CD1c-positive myeloid dendritic cell (primary cell): ENCODE measurements around the gene ANKRD35.
"Not testable (repeated sequence)": the region's sequence is repeated elsewhere in the genome, so short reads cannot be mapped to it uniquely, and the experiment has no call there.

Experiments used
- DNase-seq: peaks from one replicate; pipeline ENCODE4 v3.0.0-alpha.2; 2016; ENCODE audit errors: extremely low spot score

ANKRD35 gene

DNA sequence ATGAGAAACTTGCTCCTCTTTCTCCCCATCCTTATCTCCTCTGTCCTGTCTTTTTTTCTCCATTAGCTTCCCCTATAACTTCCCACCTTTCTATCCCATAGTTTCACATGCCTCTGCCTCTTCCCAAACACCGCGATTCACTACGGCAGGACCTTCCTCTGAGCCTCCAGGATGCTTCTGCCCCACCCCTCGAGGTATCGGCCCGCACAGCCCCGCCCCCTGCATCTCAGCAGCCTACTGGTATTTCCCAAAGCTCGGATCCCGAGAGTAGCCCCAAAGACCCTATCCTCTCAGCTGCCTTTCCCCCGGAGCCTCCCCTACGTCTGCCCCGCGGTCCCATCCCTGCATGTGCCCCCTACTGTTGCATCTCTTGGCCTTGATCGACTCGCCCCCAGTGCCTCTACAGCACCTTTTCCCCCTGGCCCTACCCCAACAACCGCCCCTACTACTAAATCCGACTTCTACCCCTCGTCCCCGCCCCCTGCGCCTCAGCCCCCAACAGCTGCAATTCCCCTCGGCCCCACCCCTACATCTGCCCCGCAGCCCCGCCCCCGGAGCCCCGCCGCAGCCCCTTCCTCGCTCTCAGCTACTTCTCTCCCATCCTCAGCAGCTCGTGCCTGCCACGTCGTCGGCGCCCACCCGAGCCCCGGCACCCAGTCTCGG lies 27.3 kb downstream of the ANKRD35 start:
- peak; percentile 26 for DNase-seq

GRCh38 chr1:145857170-145857569 lies 28.5 kb downstream of the ANKRD35 start:
- DNase-seq, result no peak

GRCh38 chr1:145855426-145855948 lies 30.2 kb downstream of the ANKRD35 start:
- no peak for DNase-seq

DNA sequence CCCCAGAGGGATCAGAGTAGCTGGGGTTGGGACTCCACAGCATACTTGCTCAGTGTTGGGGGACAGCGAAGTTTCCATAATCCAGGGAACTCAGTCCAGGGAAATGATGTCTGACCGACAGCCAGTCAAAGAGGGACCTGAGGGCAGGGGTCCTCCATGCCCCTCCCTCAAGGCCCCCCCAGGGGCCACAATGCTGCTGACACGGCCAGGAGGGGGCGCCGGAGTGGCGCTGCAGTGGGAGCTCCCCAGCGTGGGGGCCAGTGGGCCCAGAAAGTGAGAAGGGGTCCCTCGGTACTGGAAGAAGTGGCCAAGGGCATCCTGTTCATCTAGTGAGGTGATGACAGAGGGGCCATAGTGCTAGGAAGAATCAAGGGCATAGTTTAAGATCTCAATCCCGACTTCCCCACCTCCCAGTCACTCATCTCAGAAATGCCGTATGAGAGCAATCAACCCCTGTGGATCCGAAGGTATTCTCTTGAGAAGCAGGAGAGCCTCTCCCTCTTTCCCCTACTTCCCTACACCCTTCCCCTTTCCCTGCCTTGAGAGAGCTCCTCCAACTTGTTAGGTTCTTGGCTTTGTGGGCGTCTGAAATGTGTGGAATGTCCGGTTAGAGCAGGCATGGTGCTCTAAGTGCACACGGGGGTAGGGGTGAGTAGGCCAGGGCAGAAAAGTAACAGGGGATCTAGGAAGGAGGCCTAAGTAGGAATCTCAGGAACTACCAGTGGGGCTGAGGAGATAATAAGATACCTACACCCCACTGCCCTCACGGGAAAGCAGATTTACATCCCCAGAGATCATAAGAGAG lies 36.1 kb downstream of the ANKRD35 start:
- no peak for DNase-seq

- DNase-seq, result no peak
These were observed 37.8 kb downstream of the ANKRD35 start for GRCh38 chr1:145847827-145848226.

GRCh38 chr1:145846201-145846612 lies 39.5 kb downstream of the ANKRD35 start:
- DNase-seq, result peak; percentile 27

GRCh38 chr1:145845514-145846161 lies 40.0 kb downstream of the ANKRD35 start, which contains the start of gene NUDT17:
NUDT17 (plus strand) TSS chr1:145845630; CDS start chr1:145845641, 11 bp downstream.
- DNase-seq, result peak; percentile 72

DNA sequence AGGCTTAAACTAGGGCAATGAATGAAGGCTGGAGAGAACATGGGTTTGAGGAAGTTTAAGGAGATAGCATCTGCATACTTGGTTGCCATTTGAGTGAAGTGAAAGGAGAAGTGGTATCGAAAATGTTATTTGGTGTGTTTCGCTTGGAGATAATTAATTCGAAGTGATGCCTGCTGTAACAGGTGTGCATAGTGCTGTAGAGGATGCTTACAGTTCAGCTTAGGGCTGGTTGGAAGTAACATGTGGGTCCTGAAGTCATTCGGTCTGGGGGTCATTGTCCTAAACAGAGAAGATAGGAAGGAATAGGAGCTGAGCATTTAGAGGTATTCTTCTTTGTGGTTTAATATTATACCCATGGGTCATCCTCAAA lies 40.5 kb downstream of the ANKRD35 start:
- peak; percentile 66 for DNase-seq

- no peak for DNase-seq
These were observed 42.6 kb downstream of the ANKRD35 start for GRCh38 chr1:145843031-145843430.

DNA sequence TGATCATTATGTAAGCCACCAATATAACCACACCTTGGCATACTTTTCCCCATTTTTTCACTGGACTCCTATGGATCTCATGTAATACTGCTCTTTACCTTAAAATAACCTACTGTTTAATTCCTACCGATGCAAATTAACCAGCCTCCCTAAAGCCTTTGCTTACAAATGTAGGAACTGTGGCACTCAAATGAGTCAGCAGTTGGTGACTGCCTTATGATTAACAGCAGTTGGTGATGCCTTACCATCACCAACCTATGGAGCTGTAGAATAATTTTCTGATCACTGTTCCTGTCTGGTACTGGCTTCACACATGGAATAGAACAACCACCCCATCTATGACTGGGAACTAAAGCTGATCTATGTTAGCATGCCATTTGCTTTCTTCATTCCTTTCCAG lies 48.0 kb downstream of the ANKRD35 start:
- no peak for DNase-seq

DNA sequence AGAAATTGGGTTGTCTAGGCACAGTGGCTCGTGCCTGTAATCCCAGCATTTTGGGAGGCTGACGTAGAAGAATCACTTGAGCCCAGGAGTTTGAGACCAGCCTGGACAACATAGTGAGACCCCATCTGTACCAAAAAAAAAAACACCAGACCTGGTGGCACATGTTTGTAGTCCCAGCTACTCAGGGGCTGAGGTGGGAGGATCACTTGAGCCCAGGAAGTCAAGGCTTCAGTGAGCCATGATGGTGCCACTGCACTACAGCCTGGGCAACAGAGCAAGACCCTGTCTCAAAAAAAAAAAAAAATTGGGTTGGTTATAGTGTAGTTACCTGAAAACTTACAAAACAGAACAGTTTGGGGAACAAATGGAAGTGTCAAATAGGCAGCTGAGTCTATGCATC lies 54.9 kb downstream of the ANKRD35 start:
- DNase-seq, result not testable (repeated sequence)

GRCh38 chr1:145828367-145829026 lies 57.2 kb downstream of the ANKRD35 start:
- DNase-seq, result no peak

- no peak for DNase-seq
These were observed 57.7 kb downstream of the ANKRD35 start for GRCh38 chr1:145827966-145828365.

GRCh38 chr1:145826030-145826429 lies 59.6 kb downstream of the ANKRD35 start:
- no peak for DNase-seq

DNA sequence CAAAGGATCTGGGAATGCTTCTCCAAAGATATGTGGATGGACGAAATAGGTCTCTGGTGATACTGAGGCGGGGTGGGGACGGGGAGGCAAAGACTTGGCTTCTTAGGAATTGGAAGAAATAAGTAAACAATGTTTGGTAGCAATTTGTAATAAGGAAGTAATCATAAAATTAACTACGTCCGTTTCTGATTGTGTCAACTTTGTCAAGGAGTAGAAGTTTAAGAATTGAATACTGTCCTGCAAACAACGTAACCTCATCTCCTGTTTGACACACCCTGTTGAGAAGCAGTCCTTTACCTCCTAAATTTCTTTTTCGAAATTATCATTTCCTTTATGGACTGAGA lies 61.2 kb downstream of the ANKRD35 start:
- no peak for DNase-seq

GRCh38 chr1:145823565-145824498 lies 61.8 kb downstream of the ANKRD35 start, which contains the start of the genes POLR3C and RNF115:
POLR3C (plus strand) TSS chr1:145824200; CDS start chr1:145825777, 1,577 bp downstream.
RNF115 (minus strand) TSS chr1:145824095; CDS start chr1:145823873, 222 bp downstream.
- DNase-seq, result peak; percentile 86

GRCh38 chr1:145822779-145823331 lies 62.8 kb downstream of the ANKRD35 start:
- DNase-seq, result not testable (repeated sequence)

- DNase-seq, result not testable (repeated sequence)
These were observed 67.6 kb downstream of the ANKRD35 start for GRCh38 chr1:145818095-145818494.
